Stimulated activated CD8-positive, alpha-beta memory T cell treated with anti-CD3 and anti-CD28 coated beads, Interleukin-15, amount 100 ng/mL, for 1 hour (primary cell): ENCODE measurements around the gene ARID3C.
"Not testable (repeated sequence)": the region's sequence is repeated elsewhere in the genome, so short reads cannot be mapped to it uniquely, and the experiment has no call there.

Experiments used
- DNase-seq: peaks from one replicate; pipeline ENCODE4 v3.0.0-alpha.2; 2020; ENCODE audit warnings: low read depth

ARID3C gene

DNA sequence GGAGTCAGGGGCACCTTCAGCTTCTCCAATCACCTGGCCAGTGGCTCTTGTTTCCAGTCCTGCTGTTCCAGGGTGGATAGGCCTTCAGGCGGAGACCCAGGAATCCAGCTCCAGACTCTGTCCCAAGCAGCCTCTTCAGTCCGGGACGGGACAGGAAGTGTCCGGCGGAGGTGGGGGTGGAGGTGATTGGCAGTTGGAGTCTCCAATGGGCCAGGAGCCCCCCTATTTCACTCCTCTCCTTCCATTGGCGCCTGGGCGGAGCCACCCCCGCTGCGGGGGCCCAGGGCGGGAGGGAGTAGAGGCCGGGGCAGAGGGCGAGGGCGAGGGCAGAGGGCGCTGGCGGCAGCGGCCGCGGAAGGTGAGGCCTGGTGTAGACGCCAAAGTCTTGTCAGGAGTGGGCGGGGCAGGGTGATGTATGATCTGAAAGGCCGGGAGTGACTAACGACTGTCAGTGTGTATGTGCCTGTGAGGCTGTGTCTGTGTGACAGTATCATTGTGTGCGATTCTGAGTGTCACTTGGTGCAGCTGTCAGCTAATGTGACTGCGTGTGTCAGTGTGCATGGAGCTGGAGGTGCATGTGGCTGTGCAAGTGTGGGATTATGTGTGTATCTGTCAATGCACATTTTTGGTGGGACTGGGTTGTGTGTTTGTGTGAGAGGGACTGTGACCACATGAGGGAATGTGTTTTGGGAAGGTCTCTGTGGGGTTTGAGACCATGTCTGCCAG is 23.2 kb upstream of the ARID3C start, which contains the start of gene IL11RA:
TSS of gene IL11RA (plus strand) at position 310 of the 726 bp plus-strand sequence. CDS start 3,033 bp downstream, outside the sequence.
- DNase-seq = no peak

DNA sequence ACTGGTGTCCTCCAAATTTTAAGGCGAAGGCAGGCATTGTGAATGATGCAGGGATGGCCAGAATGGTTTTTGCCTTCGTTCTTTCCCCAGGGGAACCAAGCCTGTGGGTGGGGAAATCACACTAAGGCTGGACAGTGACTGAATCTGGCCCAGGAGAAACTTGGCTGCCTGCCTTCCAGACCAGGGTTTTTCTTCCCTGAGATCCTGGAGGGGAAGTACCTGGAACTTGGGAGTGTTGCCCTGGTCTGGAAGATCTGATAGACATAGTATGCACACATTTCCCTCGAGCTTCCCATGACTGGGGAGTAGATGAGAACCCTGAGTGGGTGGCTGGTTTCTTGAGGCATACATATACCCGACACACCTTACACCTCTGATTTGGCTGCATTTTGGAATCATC is 22.5 kb upstream of the ARID3C start:
- no peak for DNase-seq

DNA sequence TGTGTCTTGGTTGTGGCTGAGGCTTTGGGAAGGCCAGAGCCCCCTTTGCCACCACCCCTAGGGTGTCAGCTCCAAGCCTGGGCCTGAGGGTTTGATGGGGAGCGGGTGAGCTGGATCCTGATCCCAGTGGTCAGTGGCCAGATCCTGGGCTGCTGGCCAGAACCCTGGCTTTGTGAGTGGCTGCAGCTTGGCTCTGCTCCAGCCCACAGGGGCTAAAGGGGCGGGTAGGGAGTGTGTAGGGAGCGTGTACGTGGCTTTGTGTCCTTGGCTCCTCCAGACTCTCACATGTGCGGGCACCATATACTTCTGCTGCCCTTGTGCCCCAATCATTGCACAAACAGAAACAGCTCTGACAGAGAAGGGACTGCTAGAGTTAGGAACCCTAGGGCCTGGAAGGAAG is 21.9 kb upstream of the ARID3C start:
- no peak for DNase-seq

DNA sequence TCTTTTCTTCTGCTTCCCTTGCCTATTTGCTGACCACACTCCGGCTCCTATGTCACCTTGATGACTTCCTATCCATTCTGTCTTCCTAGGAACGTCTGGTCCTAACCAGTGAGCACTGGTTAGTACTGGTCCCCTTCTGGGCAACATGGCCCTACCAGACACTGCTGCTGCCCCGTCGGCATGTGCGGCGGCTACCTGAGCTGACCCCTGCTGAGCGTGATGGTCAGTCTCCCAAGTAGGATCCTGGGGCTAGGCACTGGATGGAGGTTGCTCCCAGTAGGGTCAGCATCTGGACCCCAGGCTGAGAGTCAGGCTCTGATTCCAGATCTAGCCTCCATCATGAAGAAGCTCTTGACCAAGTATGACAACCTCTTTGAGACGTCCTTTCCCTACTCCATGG is 19.8 kb upstream of the ARID3C start:
- no peak for DNase-seq

DNA sequence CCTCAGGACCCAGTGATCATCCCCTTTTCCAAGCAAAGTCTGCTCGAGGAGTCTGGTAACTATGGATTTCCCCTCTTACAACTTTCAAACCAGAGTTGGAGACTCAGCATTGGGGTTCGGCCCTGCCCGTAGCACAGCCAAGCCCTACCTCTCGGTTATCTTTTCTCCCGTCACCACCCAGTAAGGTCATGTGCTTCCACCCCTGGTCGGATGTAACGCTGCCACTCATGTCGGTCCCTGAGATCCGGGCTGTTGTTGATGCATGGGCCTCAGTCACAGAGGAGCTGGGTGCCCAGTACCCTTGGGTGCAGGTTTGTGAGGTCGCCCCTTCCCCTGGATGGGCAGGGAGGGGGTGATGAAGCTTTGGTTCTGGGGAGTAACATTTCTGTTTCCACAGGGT is 18.8 kb upstream of the ARID3C start:
- no peak for DNase-seq

DNA sequence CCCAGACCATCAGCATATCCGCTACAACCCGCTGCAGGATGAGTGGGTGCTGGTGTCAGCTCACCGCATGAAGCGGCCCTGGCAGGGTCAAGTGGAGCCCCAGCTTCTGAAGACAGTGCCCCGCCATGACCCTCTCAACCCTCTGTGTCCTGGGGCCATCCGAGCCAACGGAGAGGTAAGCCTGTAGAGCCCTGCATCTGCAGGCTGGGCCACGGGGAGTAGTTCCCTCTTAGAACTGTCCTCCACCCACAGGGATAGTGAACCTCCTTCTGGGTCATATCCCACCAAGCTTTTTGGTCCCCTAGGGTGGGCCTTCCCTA is 18.2 kb upstream of the ARID3C start:
- no peak for DNase-seq

DNA sequence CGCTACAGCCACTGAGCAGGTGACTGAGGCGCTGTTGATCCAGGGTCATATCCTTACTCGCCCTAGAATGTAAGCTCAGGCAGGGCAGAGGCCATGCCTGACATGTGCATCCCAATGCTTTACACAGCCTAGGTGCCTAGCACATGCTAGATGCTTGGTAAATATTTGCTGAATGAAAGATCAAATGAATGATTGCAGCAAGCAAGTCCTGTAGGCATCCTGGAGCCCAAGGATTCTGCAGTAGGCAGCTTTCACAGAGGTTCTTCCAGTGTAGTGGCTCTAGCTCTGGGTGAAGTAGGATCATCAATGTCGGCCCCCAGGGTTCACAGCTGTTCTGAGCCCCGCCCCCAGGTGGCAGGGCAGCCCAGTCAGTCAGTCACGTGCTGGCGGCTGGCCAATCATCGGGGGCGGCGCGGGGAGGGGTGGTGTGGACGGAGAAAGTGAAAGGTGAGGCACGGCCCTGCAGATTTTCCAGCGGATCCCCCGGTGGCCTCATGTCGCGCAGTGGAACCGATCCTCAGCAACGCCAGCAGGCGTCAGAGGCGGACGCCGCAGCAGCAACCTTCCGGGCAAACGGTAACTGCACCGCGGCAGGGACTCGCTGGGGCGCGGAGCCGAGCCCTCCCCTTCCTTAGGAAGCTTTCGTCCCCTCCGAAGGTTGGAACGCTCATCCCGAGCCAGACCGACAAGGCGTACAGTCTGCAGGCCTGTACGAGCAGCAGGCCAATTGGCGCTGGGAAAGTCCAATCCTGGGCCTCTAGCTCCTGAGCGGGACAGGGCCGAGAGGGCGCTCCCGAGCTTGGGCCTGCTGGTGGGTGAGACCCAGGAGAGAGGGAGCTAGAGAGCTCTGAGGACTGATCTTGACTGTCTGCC is 17.6 kb upstream of the ARID3C start, which contains the start of gene GALT:
TSS of gene GALT (plus strand) at position 465 of the 873 bp plus-strand sequence. CDS start at position 495, 30 bp downstream.
- DNase-seq = peak; percentile 96

DNA sequence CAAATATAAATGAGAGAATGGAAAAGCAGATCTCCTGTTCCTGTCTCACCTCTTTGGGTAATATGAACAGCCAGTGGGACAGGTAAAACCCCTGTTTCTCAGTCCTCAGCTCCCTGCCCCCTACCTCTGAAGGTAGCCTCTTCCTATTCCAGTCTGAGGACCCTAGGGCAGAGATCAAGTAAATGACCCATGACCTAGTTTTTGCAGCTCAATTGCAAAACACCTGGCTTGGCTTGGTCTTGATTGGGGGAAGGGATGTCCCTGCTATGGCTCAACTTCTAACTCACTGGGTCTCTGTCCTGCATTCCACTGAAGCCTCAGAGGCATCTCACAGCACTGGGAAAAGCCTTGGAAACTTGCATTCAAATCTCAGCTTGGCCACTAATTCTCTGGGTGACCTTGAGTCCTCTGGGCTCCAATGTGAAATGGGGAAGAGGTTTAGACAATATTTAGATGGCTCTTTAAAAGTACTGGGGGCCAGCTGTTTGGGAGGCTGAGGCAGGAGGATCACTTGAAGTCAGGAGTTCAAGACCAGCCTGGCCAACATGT is 16.0 kb upstream of the ARID3C start:
- no peak for DNase-seq

DNA sequence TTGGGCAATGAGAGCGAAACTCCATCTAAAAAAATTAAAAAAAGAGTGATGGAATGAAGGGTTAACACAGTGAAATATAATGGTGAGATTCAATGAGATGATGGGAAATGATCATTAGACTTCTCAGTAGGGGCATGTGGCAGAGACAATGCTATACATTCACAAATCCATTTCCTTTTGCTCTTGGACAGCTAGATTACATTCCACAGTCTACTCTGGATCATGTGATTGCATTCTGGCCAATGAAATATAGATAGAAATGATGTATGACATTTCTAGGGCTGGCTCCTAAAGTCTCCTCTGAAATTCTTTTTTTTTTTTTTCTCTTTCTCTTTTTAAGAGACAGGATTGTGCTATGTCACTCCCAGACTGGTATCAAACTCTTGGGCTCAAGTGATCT is 13.8 kb upstream of the ARID3C start:
- no peak for DNase-seq

DNA sequence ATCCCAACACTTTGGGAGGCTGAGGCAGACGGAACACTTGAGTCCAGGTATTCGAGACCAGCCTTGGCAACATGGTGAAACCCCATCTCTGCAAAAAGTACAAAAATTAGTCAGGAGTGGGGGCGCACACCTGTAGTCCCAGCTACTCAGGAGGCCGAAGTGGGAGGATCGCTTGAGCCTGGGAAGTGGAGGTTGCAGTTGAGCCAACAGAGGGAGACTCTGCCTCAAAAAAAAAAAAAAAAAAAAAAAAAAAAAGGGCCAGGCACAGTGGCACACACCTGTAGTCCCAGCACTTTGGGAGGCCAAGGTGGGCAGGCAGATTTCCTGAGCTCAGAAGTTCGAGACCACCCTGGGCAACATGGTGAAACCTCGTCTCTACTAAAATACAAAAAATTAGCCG is 10.5 kb upstream of the ARID3C start:
- not testable (repeated sequence) for DNase-seq

DNA sequence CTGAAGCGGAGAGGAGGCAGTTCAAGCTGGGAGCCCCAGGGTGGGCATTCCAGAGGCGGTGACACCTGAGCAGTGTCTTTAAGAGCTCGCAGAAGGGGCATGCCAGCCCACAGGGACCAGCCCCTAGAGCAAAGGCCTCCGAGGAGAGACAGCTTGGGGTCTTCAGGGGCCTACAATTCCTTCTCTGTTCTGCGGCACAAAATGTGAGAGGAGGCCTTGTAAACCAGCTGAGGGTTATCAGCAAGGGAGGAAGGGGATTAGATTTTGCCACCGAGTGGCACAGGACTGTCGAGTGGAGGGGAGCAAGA is 9.2 kb upstream of the ARID3C start:
- no peak for DNase-seq

DNA sequence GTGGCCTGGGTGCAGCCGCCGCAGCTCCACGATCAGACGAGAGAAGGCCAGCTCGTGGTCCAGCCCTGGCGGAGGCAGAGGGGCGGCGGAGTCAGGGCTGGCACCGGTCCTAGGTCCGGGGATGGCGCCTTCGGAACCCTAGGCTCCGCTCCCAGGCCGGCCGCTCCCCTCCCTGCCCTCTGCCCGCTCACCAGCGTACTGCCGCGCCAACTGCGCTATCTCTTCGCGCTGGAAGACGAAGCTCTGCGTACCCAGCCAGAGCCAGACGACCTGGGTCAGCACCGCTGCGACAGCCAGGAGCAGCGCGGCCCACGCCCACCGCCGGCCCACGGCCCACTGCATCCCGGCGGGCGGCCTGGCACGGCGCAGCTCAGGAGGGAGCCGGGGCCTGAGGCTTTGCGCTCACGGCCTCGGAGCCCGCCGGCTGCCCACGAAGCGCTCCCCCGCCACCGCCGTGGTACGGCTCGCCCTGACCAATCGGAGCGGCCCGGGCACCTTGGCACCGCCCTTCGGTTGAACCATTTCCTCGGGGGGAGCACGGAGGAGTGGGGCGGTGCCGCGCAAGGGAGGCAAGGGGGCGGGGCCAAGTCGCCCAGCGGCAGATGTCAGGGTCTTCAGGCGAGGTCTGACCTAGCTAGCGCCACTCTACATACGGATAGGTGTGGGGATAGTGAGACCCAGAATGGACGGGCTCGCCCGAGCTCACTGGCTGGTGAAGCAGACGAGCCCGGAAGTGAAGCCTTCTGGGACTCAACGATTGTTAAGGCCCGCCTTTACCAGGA is 8.7 kb upstream of the ARID3C start, which contains the start of gene SIGMAR1:
TSS of gene SIGMAR1 (minus strand) at position 432 of the 782 bp plus-strand sequence. CDS start at position 342, 90 bp downstream.
- peak; percentile 83 for DNase-seq

DNA sequence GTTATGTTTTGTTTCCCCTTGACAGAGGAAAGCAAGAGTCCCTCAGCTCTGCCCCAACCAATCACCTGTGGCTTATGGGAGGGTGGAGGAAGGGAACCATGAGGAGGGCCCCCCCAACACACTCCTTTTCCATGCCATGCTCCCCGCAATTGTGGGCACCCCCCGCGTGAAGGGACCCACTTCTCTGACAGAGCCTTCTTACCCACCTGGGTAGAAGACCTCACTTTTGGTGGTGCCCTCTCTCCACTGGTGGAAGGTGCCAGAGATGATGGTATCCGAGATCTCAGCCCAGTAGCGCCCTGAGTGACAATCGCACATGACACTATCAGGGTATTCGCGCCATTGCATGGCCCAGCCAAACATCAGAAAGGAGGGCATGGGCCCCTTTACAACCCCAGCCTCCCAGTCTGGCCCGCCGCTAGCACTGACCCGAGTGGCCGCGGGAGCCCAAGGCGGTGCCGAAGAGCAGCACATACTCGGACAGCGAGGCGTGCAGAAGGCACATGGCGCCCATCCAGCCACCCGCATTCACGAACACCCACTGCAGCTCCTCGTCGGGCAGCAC is 8.0 kb upstream of the ARID3C start:
- no peak for DNase-seq

DNA sequence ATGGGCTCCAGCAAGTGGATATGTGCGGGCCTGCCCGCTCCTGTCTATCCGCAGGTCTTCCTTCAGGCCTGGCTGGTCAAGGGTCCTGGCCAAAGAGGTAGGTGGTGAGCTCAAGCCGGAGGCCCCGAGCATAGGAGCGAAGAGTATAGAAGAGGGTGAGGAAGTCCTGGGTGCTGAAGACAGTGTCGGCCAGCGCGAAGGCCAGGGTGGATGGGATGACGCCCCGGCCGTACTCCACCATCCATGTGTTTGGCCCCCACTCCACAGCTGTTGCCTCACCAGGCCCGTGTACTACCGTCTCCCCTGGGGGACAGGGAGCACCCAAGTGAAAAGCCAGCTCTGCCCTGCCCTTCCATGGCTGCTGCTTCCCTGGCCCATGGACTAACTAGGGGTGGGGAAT is 6.7 kb upstream of the ARID3C start:
- DNase-seq = no peak

DNA sequence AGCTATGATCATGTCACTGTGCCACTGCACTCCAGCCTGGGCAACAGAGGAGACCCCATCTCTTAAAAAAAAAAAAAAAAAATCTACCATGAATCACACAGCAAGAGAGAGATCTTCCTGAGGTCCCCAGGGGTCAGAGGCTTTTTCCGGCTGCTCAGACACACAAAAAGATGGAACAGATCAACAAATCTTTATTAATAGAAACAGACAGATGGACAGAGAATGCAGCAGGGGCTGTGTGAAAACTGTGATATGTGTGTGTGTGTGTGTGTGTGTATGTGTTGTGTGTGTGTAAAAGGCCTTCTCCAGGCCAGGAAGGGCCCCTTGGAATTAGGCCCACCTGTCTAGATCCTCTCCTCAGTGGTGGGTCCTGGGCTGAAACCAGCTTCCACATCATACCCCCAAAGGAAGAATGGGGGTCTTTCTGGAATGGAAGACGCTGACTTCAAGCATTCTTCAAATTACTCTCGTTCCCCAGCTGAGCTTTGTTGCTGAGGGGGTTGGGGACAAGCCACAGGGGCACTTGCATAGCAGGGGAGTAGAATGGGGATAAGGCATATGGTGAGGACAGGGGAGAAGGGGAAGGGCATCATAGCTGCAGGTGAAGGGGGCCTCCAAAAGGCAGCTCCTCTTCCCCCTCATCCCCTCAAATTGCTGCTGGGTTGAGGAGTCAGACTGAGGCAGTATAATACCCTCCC is 5.8 kb upstream of the ARID3C start:
- no peak for DNase-seq

DNA sequence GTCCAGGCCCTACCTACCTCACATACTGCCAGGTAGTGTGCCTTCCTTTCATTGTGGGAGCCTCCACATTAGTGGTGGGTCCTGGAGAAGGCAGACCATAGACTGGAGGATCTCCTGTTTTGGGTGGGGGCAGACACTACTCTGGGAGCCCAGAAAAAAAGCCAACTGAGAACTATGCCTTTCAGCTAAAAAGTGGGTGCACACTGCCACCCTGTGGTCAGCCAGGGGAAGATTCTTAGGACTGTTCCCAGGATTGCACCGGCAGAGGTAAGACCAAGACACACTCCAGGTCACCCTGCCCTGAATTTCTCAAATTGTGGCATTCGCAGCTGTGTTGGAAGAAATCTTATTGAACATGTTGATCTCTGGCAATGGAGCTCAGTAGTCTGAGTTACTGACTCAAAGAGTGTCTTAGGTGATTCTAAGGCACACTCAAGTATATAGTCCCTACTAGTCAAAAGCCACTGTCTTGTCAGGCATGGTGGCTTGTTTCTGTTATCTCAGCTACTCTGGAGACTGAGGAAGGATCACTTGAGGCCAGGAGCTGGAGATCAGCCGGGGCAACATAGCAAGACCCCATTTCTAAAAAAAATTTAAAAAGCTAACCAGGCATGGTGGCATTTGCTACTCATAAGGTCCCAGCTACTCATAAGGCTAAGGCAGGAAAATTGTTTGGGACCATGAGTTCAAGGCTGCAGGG is 5.1 kb upstream of the ARID3C start:
- DNase-seq = peak; percentile 57

DNA sequence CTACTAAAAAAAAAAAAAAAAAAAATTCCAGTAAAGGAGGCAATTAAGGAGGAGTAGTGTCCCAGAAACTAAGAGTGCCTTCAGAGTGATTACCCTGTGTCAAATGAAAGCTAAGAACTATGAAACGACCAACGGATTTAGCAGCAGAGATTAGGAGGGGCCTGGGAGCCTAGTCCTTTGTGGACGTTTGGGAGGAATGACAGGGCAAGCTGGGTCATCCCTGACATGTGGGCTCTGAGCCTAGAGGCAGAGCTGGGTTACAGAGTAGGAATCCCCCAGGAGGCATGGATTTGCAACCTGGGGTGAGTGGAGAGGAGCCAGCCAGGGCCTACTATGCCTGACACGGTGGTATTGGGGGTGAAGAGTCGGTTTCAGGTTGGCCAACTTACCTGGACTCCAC is 4.3 kb upstream of the ARID3C start:
- DNase-seq = no peak

DNA sequence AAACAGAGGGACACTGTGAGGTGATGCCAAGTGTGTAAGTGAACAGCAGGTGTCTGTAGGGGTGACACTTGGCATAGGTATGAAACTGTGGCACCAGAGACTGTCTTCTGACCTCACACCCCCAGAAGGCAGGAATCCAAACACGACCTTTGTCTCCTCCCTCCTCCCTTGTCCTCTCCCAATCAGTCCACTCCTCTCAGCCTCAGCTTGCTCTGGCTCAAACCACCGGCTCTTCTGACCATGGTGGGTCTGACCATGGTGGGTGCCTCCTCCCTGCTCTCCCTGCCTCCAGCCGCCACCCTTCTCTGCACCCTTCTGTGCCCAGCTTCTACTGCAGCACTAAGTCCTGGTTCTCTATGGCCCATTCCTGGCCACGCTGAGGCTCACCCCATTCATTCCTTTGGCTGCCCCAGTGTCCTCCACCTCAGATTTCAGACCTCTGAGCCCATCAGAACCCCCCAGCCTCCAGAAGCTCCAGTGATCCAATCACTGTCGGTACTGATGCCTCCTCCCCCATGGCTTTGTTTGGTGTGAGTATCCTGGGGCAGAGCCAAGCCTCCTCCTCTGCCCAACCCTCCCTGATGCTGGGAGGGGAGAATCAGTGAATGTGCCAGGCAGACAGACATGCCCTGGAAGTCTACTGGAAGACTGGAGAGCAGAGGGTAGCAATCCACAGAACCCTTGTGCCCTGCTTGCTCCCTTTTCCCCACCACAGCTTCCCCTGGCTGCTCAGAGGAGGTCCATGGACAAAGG is 1.7 kb upstream of the ARID3C start:
- DNase-seq = no peak

DNA sequence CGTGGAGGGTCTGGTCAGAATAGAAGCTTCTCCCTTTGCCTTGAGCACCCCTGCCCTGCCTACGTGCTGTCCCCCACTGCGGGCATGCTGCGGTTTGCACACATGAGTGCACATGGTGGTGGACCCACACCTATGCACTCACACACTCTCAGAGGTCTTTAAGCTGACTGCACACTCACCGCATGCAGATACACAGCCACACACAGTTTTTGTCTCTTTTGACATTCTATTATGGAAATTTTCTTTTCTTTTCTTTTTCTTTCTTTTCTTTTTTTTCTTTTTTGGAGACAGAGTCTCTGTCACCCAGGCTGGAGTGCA is 584 bp upstream of the ARID3C start:
- DNase-seq = no peak
